Lower leg skin (tissue), 4 donors: ENCODE results near the gene MRFAP1L1. TPM values are rescaled to one million over a fixed set of nuclear protein-coding genes. Genes with fewer than 3 reads are reported as not detected.

ENCODE experiments used
- DNase-seq, 2 donors: peaks; one replicate each; pipeline ENCODE4 v3.0.0-alpha.2; 2019; ENCODE audit warnings: low spot score in 2 of 2
- H3K4me3 ChIP-seq: fragments of 200-600 bp; sonication (generic); 2 replicates; pipeline ENCODE4 v1.5.1; 2017; ENCODE audit warnings: mild to moderate bottlenecking, low read depth; ENCODE audit not compliant: poor library complexity, severe bottlenecking
- CTCF ChIP-seq, 3 donors: fragments of 450-650 bp; IDR thresholded peaks; one replicate each; pipeline ENCODE4 v1.5.1; 2016; ENCODE audit warnings: antibody characterized with exemption in 3 of 3, mild to moderate bottlenecking in 3 of 3, moderate library complexity in 2 of 3
- POLR2A ChIP-seq, 2 donors: fragments of 450-650 bp; IDR thresholded peaks; one replicate each; pipeline ENCODE4 v1.6.1; 2016 to 2017; ENCODE audit warnings: antibody characterized with exemption in 2 of 2, mild to moderate bottlenecking in 1 of 2, moderate library complexity in 1 of 2
- WGBS, 2 donors: methylation state at CpG; one replicate each; pipeline ENCODE4 v1.1.5; 2018; 5-methylcytosine and 5-hydroxymethylcytosine counted together
- intact Hi-C: fragments of 100-400 bp; cut with DNase I; formaldehyde crosslinking; loops from one replicate; pipeline ENCODE4 v1.15.0; 2023; ENCODE audit warnings: low total_unique reads
- total RNA-seq, 4 donors: library from RNA; depleted of rRNA; stranded (reverse); fragments of >200 nt; gene quantifications; one replicate each; pipeline ENCODE4 v1.1.0, GENCODE V29; 2016

The MRFAP1L1 gene
- total RNA-seq, 4 donors from 2014 or later: 52.8 to 73.8 (median 69.1) TPM

- no peak for DNase-seq
- TF ChIP-seq POLR2A (IDR thresholded peaks at IDR 0.05): no peak
- intact Hi-C loops: no loop called here
- WGBS, 2 donors: 88 to 93% methylated on average over 5 of the region's 5 CpGs
- no peak overlapping the region for H3K4me3 ChIP-seq
These were observed 3.5 kb downstream of the MRFAP1L1 start for GRCh38 chr4:6706173-6706572.

- DNase-seq: no peak
- intact Hi-C loops: no loop called here
- TF ChIP-seq CTCF (IDR thresholded peaks at IDR 0.05): no peak
- H3K4me3 ChIP-seq: no peak overlapping the region
- WGBS, 2 donors: 80 to 92% methylated on average over 2 of the region's 2 CpGs
These were observed 4.0 kb downstream of the MRFAP1L1 start for GRCh38 chr4:6705646-6706045.

GRCh38 chr4:6703786-6704185 is 5.9 kb downstream of the MRFAP1L1 start:
- no peak for DNase-seq
- WGBS, 2 donors: 53 to 59% methylated on average over 3 of the region's 3 CpGs
- intact Hi-C loops: no loop called here
- no peak for TF ChIP-seq CTCF (IDR thresholded peaks at IDR 0.05)
- TF ChIP-seq POLR2A (IDR thresholded peaks at IDR 0.05): no peak
- no peak overlapping the region for H3K4me3 ChIP-seq

GRCh38 chr4:6702761-6703160 is 6.9 kb downstream of the MRFAP1L1 start:
- H3K4me3 ChIP-seq: no peak overlapping the region
- no peak for DNase-seq
- no peak for TF ChIP-seq CTCF (IDR thresholded peaks at IDR 0.05)
- no peak for TF ChIP-seq POLR2A (IDR thresholded peaks at IDR 0.05)
- 0% methylated on average over 1 of the region's 1 CpG for WGBS, 2 donors
- intact Hi-C loops: no loop called here

GRCh38 chr4:6701371-6701770 is 8.3 kb downstream of the MRFAP1L1 start:
- no peak for TF ChIP-seq POLR2A (IDR thresholded peaks at IDR 0.05)
- TF ChIP-seq CTCF (IDR thresholded peaks at IDR 0.05): no peak
- H3K4me3 ChIP-seq: no peak overlapping the region
- intact Hi-C loops: no loop called here
- no peak for DNase-seq
- WGBS, 2 donors: 88 to 89% methylated on average over 13 of the region's 13 CpGs

GRCh38 chr4:6699903-6700302 is 9.8 kb downstream of the MRFAP1L1 start:
- intact Hi-C loops: no loop called here
- WGBS, 2 donors: 93 to 100% methylated on average over 1 of the region's 1 CpG
- no peak for TF ChIP-seq CTCF (IDR thresholded peaks at IDR 0.05)
- no peak for TF ChIP-seq POLR2A (IDR thresholded peaks at IDR 0.05)

More at GRCh38 chr4:6699903-6700302, 9.8 kb downstream of the MRFAP1L1 start:
- no peak overlapping the region for H3K4me3 ChIP-seq
- no peak for DNase-seq
